Measurements from ENCODE around the gene BCL2.

The BCL2 gene

GRCh38 chr18:63104868-63105267, 214.7 kb downstream of the BCL2 start:
- no peak for ATAC-seq
- Mint-ChIP-seq H3K36me3 (ENCODE audit: low read depth) (no peaks in the 10 kb centered on the region), H3K27me3 (peaks cover 7% of the 10 kb centered on the region), H3K9me3 (peaks cover 12% of the 10 kb centered on the region), H3K4me3 (no peak overlapping the region), H3K27ac (peak overlapping the region; percentile 1), H3K4me1 (peaks cover 45% of the 10 kb centered on the region)
- DNase-seq: no peak

DNA sequence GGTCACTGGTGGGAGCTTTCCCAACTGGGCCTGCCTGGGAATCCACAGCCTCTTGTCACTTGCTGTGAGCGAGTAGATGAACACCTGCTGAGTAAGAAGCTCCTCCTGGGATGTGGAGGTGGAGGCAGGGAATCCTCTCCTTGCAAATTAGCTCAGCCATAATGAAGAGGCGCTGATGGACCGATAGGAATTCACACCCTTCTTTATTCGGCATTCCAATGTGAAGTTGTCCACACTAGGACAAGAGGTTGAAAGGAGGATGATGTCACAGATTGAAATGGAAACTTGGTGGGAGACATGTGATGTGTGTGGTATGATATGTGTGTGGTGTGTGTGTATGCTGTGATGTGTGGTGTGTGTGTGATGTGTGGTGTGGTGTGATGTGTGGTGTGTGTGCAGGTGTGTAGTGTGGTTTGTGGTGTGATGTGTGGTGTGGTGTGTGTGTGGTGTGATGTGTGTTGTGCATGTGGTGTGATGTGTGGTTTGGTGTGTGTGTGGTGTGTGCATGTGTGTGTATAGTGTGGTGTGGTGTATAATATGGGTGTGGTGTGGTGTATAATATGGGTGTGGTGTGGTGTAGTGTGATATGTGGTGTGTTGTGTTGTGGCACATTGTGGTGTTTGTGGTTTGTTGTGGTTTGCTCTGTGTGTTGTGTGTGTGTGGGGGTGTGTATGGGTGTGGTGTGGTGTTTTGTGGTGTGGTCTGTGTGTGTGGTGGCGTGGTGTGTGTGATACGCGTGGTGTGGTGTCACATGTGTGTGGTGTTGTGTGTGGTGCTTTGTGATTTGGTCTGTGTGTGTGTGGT, 216.4 kb downstream of the BCL2 start:
- DNase-seq (no peak), ATAC-seq (no peak)
- Mint-ChIP-seq H3K36me3 (ENCODE audit: low read depth) (no peaks in the 10 kb centered on the region), H3K4me3 (no peak overlapping the region), H3K27me3 (peaks cover 7% of the 10 kb centered on the region), H3K4me1 (peaks cover 62% of the 10 kb centered on the region), H3K9me3 (peaks cover 12% of the 10 kb centered on the region), H3K27ac (peak overlapping the region; percentile 76)

DNA sequence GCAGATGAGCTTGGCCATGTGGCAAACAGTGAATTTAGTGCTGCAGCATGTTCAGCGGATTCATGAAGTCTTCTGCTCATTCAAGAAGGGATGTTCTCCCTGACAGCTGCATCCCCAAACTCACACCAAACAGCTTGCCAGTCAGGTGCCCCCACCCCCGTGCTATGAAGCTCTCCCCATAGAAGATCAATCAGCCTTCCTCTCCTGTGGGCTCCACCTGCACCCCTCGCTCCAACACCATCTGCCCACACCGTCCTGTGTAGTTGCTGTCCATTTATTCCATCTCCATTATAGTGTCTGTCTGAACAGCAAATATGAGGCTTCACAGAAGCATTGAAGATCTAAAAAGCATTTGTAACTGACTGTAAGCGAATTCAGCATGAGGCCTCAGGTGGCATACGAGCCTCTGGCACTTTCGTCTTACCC, 218.9 kb downstream of the BCL2 start:
- H3K27me3 Mint-ChIP-seq: peaks cover 7% of the 10 kb centered on the region
- no peaks in the 10 kb centered on the region for H3K36me3 Mint-ChIP-seq (ENCODE audit: low read depth)
- no peak overlapping the region for H3K27ac Mint-ChIP-seq
- no peak overlapping the region for H3K4me3 Mint-ChIP-seq
- H3K4me1 Mint-ChIP-seq: peaks cover 60% of the 10 kb centered on the region
- H3K9me3 Mint-ChIP-seq: peaks cover 12% of the 10 kb centered on the region
- DNase-seq (no peak), ATAC-seq (no peak)

- peaks cover 8% of the 10 kb centered on the region for H3K9me3 Mint-ChIP-seq
- H3K27me3 Mint-ChIP-seq: peaks cover 7% of the 10 kb centered on the region
- H3K4me3 Mint-ChIP-seq: no peak overlapping the region
- H3K36me3 Mint-ChIP-seq (ENCODE audit: low read depth): no peaks in the 10 kb centered on the region
- H3K4me1 Mint-ChIP-seq: peaks cover 57% of the 10 kb centered on the region
- no peak for DNase-seq
- no peak for ATAC-seq
- H3K27ac Mint-ChIP-seq: no peak overlapping the region
Measured at GRCh38 chr18:63099848-63100629, 219.5 kb downstream of the BCL2 start.

GRCh38 chr18:63099091-63099840, 220.3 kb downstream of the BCL2 start:
- DNase-seq: no peak
- H3K27ac Mint-ChIP-seq: peak overlapping the region; percentile 83
- H3K27me3 Mint-ChIP-seq: peaks cover 7% of the 10 kb centered on the region
- no peaks in the 10 kb centered on the region for H3K36me3 Mint-ChIP-seq (ENCODE audit: low read depth)
- H3K4me1 Mint-ChIP-seq: peaks cover 57% of the 10 kb centered on the region
- ATAC-seq: no peak
- H3K9me3 Mint-ChIP-seq: peaks cover 8% of the 10 kb centered on the region
- no peak overlapping the region for H3K4me3 Mint-ChIP-seq

- Mint-ChIP-seq H3K4me1 (peaks cover 55% of the 10 kb centered on the region), H3K27ac (peak overlapping the region; percentile 83), H3K4me3 (peak overlapping the region; percentile 68), H3K36me3 (ENCODE audit: low read depth) (no peaks in the 10 kb centered on the region), H3K9me3 (peaks cover 5% of the 10 kb centered on the region), H3K27me3 (peaks cover 3% of the 10 kb centered on the region)
- peak; percentile 34 for DNase-seq
- peak; percentile 70 for ATAC-seq
Measured at GRCh38 chr18:63098018-63098981, 221.3 kb downstream of the BCL2 start.

DNA sequence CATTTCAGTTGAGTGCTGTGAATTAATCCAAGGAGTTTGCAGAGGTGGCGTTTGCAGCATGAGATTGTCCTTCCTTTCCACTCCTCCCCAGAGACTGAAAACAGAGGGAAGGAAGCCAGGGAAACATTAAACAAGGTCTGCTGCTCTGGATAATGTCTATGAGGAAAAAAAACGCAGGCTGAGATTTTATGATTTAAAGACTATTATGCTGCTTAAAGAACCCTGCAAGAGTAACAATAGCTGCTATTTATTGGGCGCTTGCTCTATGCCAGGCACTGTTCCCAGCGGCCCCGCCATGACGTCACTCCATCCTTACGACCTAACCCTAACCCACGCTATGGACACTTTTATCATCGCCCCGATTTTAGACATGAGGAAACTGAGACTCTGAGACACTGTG, 222.4 kb downstream of the BCL2 start:
- no peaks in the 10 kb centered on the region for H3K27me3 Mint-ChIP-seq
- H3K4me3 Mint-ChIP-seq: no peak overlapping the region
- H3K4me1 Mint-ChIP-seq: peaks cover 51% of the 10 kb centered on the region
- no peaks in the 10 kb centered on the region for H3K9me3 Mint-ChIP-seq
- DNase-seq: no peak
- ATAC-seq: no peak
- no peak overlapping the region for H3K27ac Mint-ChIP-seq
- no peaks in the 10 kb centered on the region for H3K36me3 Mint-ChIP-seq (ENCODE audit: low read depth)

GRCh38 chr18:63096327-63096874, 223.2 kb downstream of the BCL2 start:
- H3K4me3 Mint-ChIP-seq: no peak overlapping the region
- no peak overlapping the region for H3K27ac Mint-ChIP-seq
- peaks cover 48% of the 10 kb centered on the region for H3K4me1 Mint-ChIP-seq
- ATAC-seq (no peak), DNase-seq (no peak)
- no peaks in the 10 kb centered on the region for H3K27me3 Mint-ChIP-seq
- H3K36me3 Mint-ChIP-seq (ENCODE audit: low read depth): no peaks in the 10 kb centered on the region
- H3K9me3 Mint-ChIP-seq: no peaks in the 10 kb centered on the region

DNA sequence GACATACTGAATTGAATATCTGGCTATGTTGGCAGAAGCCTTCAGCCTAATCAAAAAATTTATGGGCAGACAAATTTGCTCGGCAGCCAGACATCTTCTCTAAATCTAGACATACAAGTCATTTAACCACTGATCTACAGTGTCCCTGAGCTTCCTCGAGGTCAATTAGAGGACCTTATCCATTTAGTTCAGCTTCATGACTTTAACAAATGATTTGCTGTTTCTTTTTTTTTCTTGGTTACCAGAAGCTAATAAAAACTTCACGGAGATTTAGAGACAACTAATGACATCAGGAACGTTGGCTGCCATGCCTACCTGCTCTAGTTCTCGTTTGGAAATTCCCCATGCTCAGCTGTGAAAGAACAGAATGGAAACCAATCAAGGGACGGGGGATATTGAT, 223.8 kb downstream of the BCL2 start:
- Mint-ChIP-seq H3K4me1 (peaks cover 46% of the 10 kb centered on the region), H3K36me3 (ENCODE audit: low read depth) (no peaks in the 10 kb centered on the region), H3K27ac (no peak overlapping the region), H3K27me3 (no peaks in the 10 kb centered on the region), H3K9me3 (no peaks in the 10 kb centered on the region), H3K4me3 (no peak overlapping the region)
- no peak for DNase-seq
- ATAC-seq: no peak

DNA sequence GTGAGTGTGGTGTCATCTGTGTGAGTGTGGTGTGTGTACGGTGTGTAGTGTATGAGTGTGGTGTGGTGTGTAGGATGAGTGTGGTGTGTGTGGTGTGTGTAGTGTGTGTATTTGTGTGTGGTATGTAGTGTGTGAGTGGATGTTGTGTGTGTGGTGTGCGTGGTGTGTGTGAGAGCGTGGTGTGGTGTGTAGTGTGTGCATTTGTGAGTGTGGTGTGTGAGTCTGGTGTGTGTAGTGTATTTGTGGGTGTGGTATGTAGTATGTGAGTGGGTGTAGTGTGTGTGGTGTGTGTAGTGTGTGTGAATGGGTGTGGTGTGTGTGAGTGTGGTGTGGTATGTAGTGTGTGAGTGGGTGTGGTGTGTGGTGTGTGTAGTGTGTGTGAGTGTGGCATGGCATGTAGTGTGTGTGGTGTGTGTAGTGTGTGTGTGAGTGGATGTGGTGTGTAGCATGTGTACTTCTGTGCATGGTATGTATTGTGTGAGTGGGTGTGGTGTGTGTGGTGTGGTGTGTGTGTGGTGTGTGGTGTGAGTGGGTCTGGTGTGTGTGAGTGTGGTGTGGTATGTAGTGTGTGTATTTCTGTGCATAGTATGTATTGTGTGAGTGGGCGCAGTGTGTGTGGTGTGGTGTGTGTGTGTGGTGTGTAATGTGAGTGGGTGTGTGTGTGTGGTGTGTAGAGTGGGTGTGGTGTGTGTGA, 227.8 kb downstream of the BCL2 start:
- no peak overlapping the region for H3K27ac Mint-ChIP-seq
- H3K36me3 Mint-ChIP-seq (ENCODE audit: low read depth): no peaks in the 10 kb centered on the region
- DNase-seq (no peak), ATAC-seq (peak; percentile 28)
- peaks cover 8% of the 10 kb centered on the region for H3K4me1 Mint-ChIP-seq
- H3K9me3 Mint-ChIP-seq: no peaks in the 10 kb centered on the region
- no peak overlapping the region for H3K4me3 Mint-ChIP-seq
- H3K27me3 Mint-ChIP-seq: peaks cover 4% of the 10 kb centered on the region

- no peaks in the 10 kb centered on the region for H3K9me3 Mint-ChIP-seq
- H3K27ac Mint-ChIP-seq: no peak overlapping the region
- H3K4me1 Mint-ChIP-seq: no peaks in the 10 kb centered on the region
- H3K4me3 Mint-ChIP-seq: no peak overlapping the region
- ATAC-seq (no peak), DNase-seq (no peak)
- no peaks in the 10 kb centered on the region for H3K36me3 Mint-ChIP-seq (ENCODE audit: low read depth)
- H3K27me3 Mint-ChIP-seq: peaks cover 6% of the 10 kb centered on the region
Measured at GRCh38 chr18:63090334-63090733, 229.2 kb downstream of the BCL2 start.

DNA sequence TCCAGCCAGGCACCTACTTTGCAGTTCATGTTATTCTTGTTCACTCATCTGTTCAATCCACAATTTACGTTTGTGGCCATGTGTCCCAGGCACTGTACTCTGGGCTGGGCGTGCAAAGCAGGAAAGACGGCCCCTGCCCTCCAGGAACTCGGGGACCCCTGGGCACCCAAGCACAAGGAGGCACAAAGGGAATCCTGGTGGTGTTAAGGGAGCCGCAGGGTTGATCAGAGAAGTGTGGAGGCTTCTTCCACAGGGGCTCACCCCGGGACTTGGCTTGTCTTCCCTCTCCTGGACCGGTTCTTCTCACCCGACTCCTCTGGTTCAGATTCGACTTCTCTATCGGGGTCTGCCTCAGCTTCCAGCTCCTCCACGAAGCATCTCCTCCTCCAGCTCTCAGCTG, 230.5 kb downstream of the BCL2 start:
- H3K4me3 Mint-ChIP-seq: no peak overlapping the region
- no peak for ATAC-seq
- H3K27ac Mint-ChIP-seq: no peak overlapping the region

DNA sequence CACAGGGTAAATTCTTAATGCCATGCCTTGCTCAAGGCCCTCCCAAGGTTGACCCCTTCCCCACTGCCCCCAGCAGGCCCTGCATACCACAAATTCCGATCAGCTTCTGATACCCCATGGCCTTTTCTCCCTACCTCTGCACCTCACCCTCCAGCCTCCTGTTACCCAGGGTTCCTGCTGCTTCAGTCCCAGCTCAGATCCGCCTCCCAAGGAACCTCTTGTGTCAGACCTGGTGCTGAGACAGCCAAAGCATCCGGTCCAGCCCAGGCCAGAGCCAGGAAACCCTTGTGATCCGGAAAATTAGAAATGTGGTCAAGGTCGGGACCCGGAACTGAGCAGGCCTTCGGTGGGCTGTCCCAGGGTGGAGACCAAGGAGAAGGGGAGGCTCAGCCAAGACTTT, 231.3 kb downstream of the BCL2 start:
- DNase-seq (no peak), ATAC-seq (no peak)
- Mint-ChIP-seq H3K36me3 (ENCODE audit: low read depth) (no peaks in the 10 kb centered on the region), H3K27me3 (peaks cover 6% of the 10 kb centered on the region), H3K4me3 (no peak overlapping the region), H3K4me1 (no peaks in the 10 kb centered on the region), H3K9me3 (no peaks in the 10 kb centered on the region), H3K27ac (no peak overlapping the region)

More for the DNA sequence above, 230.5 kb downstream of the BCL2 start:
- DNase-seq: no peak
- Mint-ChIP-seq H3K27me3 (peaks cover 6% of the 10 kb centered on the region), H3K36me3 (ENCODE audit: low read depth) (no peaks in the 10 kb centered on the region), H3K4me1 (no peaks in the 10 kb centered on the region), H3K9me3 (no peaks in the 10 kb centered on the region)

Measured in activated naive CD8-positive, alpha-beta T cell treated with anti-CD3 and anti-CD28 coated beads, Interleukin-2, amount 50 U/mL, for 24 hours (primary cell).